HCT116 (cell line): ENCODE results near the gene P2RY12. TPM values are rescaled to one million over a fixed set of nuclear protein-coding genes. Genes with fewer than 3 reads are reported as not detected.

Source experiments
- ATAC-seq: fragments of 200-7000 bp; cut with Tn5 transposase; 2 replicates; pipeline ENCODE4 v1.9.1; 2020; ENCODE audit warnings: mild to moderate bottlenecking, moderate library complexity
- BruUV-seq: library from RNA; stranded (reverse); fragments of 400-500 nt; replicated peaks from 2 replicates; lab custom pipeline; 2021; lab: Mats Ljungman, UMichigan
- CTCF ChIA-PET: fragments of 300-600 bp; sonication (Branson Sonifier 250); formaldehyde crosslinking; loops from one replicate; lab custom pipeline; 2021; ENCODE audit warnings: antibody characterized with exemption; lab: Charles Lee
- POLR2A ChIA-PET: fragments of 300-600, 350-600 bp; sonication (Branson Sonifier 250); formaldehyde crosslinking; loops from one replicate; lab custom pipeline; 2021; ENCODE audit warnings: antibody characterized with exemption; lab: Charles Lee
- RAD21 ChIA-PET, 2 experiments: fragments of 300-600 bp; sonication (Branson Sonifier 250); formaldehyde crosslinking; loops; one replicate each; lab custom pipeline; 2023; ENCODE audit warnings: low total read pairs in 2 of 2; ENCODE audit not compliant: uncharacterized antibody in 2 of 2, unreplicated experiment in 2 of 2, low non-redundant PET in 1 of 2; lab: Charles Lee
- DNase-seq: peaks from one replicate; pipeline ENCODE4 v3.0.0-alpha.2; 2010; ENCODE audit warnings: low read depth, low spot score
- H2AFZ ChIP-seq: fragments of 200-600 bp; shearing (Covaris generic), sonication (generic); 2 replicates; pipeline ENCODE4 v1.6.1; 2017; ENCODE audit warnings: low read depth, mixed run types, mixed read lengths, antibody characterized with exemption, low read length; ENCODE audit not compliant: poor library complexity, severe bottlenecking
- H3K27ac ChIP-seq: 2 replicates; pipeline ENCODE4 v1.5.1; 2012; ENCODE audit warnings: low read depth, low read length
- H3K27me3 ChIP-seq: fragments of 200-600 bp; sonication (generic); 2 replicates; pipeline ENCODE4 v1.6.1; 2016; ENCODE audit warnings: mixed run types, low read length, mixed read lengths; ENCODE audit not compliant: insufficient read depth
- H3K36me3 ChIP-seq, 2 experiments: fragments of 200-500 bp in 1 of 2; fragments of 200-600 bp in 1 of 2; sonication (Bioruptor generic) in 1 of 2; sonication (generic) in 1 of 2; 2 replicates each; pipeline versions ENCODE4 v1.5.1 to v1.6.1; 2014 to 2016; ENCODE audit warnings: low read length in 2 of 2, inconsistent platforms in 1 of 2, mixed read lengths in 1 of 2, mixed run types in 1 of 2; ENCODE audit not compliant: insufficient read depth in 2 of 2, control insufficient read depth in 1 of 2
- H3K4me1 ChIP-seq, 2 experiments: fragments of 200-600 bp in 1 of 2; sonication (generic) in 1 of 2; 2 replicates each; pipeline versions ENCODE4 v1.5.1 to v1.6.1; 2012 to 2017; ENCODE audit warnings: low read length in 2 of 2, inconsistent platforms in 1 of 2, mild to moderate bottlenecking in 1 of 2, mixed read lengths in 1 of 2, mixed run types in 1 of 2, moderate library complexity in 1 of 2; ENCODE audit not compliant: insufficient read depth in 2 of 2, control insufficient read depth in 1 of 2
- H3K4me2 ChIP-seq: fragments of 200-600 bp; sonication (generic); 2 replicates; pipeline ENCODE4 v1.6.1; 2017; ENCODE audit warnings: mixed run types, low read length, mixed read lengths
- H3K4me3 ChIP-seq, 2 experiments: fragments of 200-600 bp in 1 of 2; sonication (generic) in 1 of 2; replicated peaks in 1 of 2; 2 replicates each; pipeline ENCODE4 v1.5.1; 2011 to 2016; ENCODE audit warnings: low read length in 2 of 2, control low read depth in 1 of 2, low read depth in 1 of 2, mild to moderate bottlenecking in 1 of 2, mixed read lengths in 1 of 2, mixed run types in 1 of 2
- H3K79me2 ChIP-seq: fragments of 200-600 bp; sonication (generic); 2 replicates; pipeline ENCODE4 v1.6.1; 2017; ENCODE audit warnings: mild to moderate bottlenecking, mixed run types, low read length, moderate library complexity, mixed read lengths; ENCODE audit not compliant: insufficient read depth
- H3K9ac ChIP-seq: fragments of 200-600 bp; sonication (generic); 2 replicates; pipeline ENCODE4 v1.6.1; 2016; ENCODE audit warnings: low read length, mixed read lengths
- H3K9me2 ChIP-seq: fragments of 200-600 bp; sonication (generic), shearing (Covaris generic); 2 replicates; pipeline ENCODE4 v1.6.1; 2017; ENCODE audit warnings: mixed run types, mild to moderate bottlenecking, moderate library complexity; ENCODE audit not compliant: insufficient read depth
- H3K9me3 ChIP-seq, 2 experiments: fragments of 200-500 bp in 1 of 2; fragments of 200-600 bp in 1 of 2; sonication (Bioruptor generic) in 1 of 2; sonication (generic) in 1 of 2; 2 replicates each; pipeline ENCODE4 v1.6.1; 2014 to 2017; ENCODE audit warnings: low read length in 2 of 2, mixed read lengths in 2 of 2, inconsistent platforms in 1 of 2, low read depth in 1 of 2, mild to moderate bottlenecking in 1 of 2, mixed run types in 1 of 2, moderate library complexity in 1 of 2; ENCODE audit not compliant: control insufficient read depth in 1 of 2, insufficient read depth in 1 of 2
- H4K20me1 ChIP-seq: fragments of 200-600 bp; sonication (generic), shearing (Covaris generic); 2 replicates; pipeline ENCODE4 v1.6.1; 2017; ENCODE audit warnings: mixed run types, mild to moderate bottlenecking, moderate library complexity; ENCODE audit not compliant: insufficient read depth
- CEBPB ChIP-seq: IDR thresholded peaks from 2 replicates; pipeline ENCODE4 v1.6.1; 2012; ENCODE audit warnings: low read depth
- ELF1 ChIP-seq: IDR thresholded peaks from 2 replicates; pipeline ENCODE4 v1.6.1; 2012; ENCODE audit warnings: low read depth, borderline replicate concordance
- JUND ChIP-seq: IDR thresholded peaks from 2 replicates; pipeline ENCODE4 v1.6.1; 2012
- POLR2A ChIP-seq: IDR thresholded peaks from 2 replicates; pipeline ENCODE4 v1.7.0; 2011; ENCODE audit warnings: borderline replicate concordance; ENCODE audit not compliant: insufficient read depth, insufficient read length; ENCODE audit errors: extremely low read depth
- POLR2AphosphoS5 ChIP-seq: IDR thresholded peaks from 2 replicates; pipeline ENCODE4 v1.6.1; 2011; ENCODE audit warnings: mild to moderate bottlenecking, low read depth, low read length, moderate library complexity
- SIN3A ChIP-seq: IDR thresholded peaks from 2 replicates; pipeline ENCODE4 v1.6.1; 2012; ENCODE audit warnings: low read depth
- TCF7L2 ChIP-seq: IDR thresholded peaks from 2 replicates; pipeline ENCODE4 v1.7.0; 2011; ENCODE audit warnings: borderline replicate concordance, inconsistent platforms; ENCODE audit not compliant: insufficient read depth, insufficient read length; ENCODE audit errors: extremely low read depth
- YY1 ChIP-seq: IDR thresholded peaks from 2 replicates; pipeline ENCODE4 v1.6.1; 2011; ENCODE audit warnings: low read length, low read depth, moderate library complexity, mild to moderate bottlenecking; ENCODE audit not compliant: insufficient replicate concordance; ENCODE audit errors: extremely low read depth
- ZBTB33 ChIP-seq: IDR thresholded peaks from 2 replicates; pipeline ENCODE4 v1.6.1; 2011; ENCODE audit warnings: mild to moderate bottlenecking, low read length, moderate library complexity; ENCODE audit not compliant: insufficient replicate concordance; ENCODE audit errors: extremely low read depth
- intact Hi-C: fragments of 100-400 bp; cut with micrococcal nuclease; formaldehyde crosslinking; loops from 2 replicates; pipeline ENCODE4 v1.10.0; 2022
- total RNA-seq: library from RNA; stranded (reverse); gene quantifications from one replicate; pipeline ENCODE4 v1.2.1, GENCODE V29; 2021; ENCODE audit not compliant: unreplicated experiment
- TF ChIP-seq, protein P1 (sequence below), 3 experiments: fragments of 200-600 bp in 1 of 3; sonication (generic) in 1 of 3; IDR thresholded peaks in 2 of 3; conservative IDR thresholded peaks in 1 of 3; 2 replicates each; pipeline ENCODE4 v1.5.1; 2012 to 2017; ENCODE audit warnings: low read depth in 2 of 3, low read length in 2 of 3, antibody characterized with exemption in 1 of 3, borderline replicate concordance in 1 of 3, control low read depth in 1 of 3, mild to moderate bottlenecking in 1 of 3, mixed read lengths in 1 of 3, mixed run types in 1 of 3, moderate library complexity in 1 of 3; ENCODE audit not compliant: insufficient read depth in 1 of 3

Gene P2RY12
- total RNA-seq, 1 experiment from 2014 or later = not detected

GRCh38 chr3:151357463-151357850 is 27.1 kb downstream of the P2RY12 start (continued):
- TF ChIP-seq, protein P1, sequence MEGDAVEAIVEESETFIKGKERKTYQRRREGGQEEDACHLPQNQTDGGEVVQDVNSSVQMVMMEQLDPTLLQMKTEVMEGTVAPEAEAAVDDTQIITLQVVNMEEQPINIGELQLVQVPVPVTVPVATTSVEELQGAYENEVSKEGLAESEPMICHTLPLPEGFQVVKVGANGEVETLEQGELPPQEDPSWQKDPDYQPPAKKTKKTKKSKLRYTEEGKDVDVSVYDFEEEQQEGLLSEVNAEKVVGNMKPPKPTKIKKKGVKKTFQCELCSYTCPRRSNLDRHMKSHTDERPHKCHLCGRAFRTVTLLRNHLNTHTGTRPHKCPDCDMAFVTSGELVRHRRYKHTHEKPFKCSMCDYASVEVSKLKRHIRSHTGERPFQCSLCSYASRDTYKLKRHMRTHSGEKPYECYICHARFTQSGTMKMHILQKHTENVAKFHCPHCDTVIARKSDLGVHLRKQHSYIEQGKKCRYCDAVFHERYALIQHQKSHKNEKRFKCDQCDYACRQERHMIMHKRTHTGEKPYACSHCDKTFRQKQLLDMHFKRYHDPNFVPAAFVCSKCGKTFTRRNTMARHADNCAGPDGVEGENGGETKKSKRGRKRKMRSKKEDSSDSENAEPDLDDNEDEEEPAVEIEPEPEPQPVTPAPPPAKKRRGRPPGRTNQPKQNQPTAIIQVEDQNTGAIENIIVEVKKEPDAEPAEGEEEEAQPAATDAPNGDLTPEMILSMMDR (IDR thresholded peaks at IDR 0.05 in 2 of 3, conservative IDR thresholded peaks at IDR 0.05 in 1 of 3; ENCODE audit: borderline replicate concordance in 1 of 3, insufficient read depth in 1 of 3, low read depth in 2 of 3, low read length in 2 of 3) = no peak
- no peak for TF ChIP-seq TCF7L2
- no peak for TF ChIP-seq SIN3A

GRCh38 chr3:151356794-151357462 is 27.6 kb downstream of the P2RY12 start:
- no peak overlapping the region for H3K9ac ChIP-seq
- no TSS peak for BruUV-seq
- RAD21 ChIA-PET = no interaction called here
- DNase-seq = no peak
- no peaks in the 10 kb centered on the region for H3K27me3 ChIP-seq
- no peak overlapping the region for H3K27ac ChIP-seq
- CTCF ChIA-PET = interaction anchor here (1.2 kb wide), 1 partner anchor 22 kb away, joined by 3 read pairs; no protein-coding TSS in a partner anchor
- no peak overlapping the region for H3K4me3 ChIP-seq
- no peak overlapping the region for H3K4me2 ChIP-seq
- POLR2A ChIA-PET = no interaction called here
- H3K9me3 ChIP-seq = no peaks in the 10 kb centered on the region
- no peaks in the 10 kb centered on the region for H3K79me2 ChIP-seq
- no peak for ATAC-seq
- no peaks in the 10 kb centered on the region for H3K4me1 ChIP-seq
- H4K20me1 ChIP-seq = no peaks in the 10 kb centered on the region
- no peak for TF ChIP-seq ELF1
- no peak for TF ChIP-seq POLR2A
- no peak for TF ChIP-seq YY1
- TF ChIP-seq SIN3A = no peak
- TF ChIP-seq CEBPB = no peak
- no peak for TF ChIP-seq JUND
- no peak for TF ChIP-seq POLR2AphosphoS5
- no peak for TF ChIP-seq ZBTB33
- H3K36me3 ChIP-seq = no peaks in the 10 kb centered on the region
- intact Hi-C loops = no loop called here
- no peaks in the 10 kb centered on the region for H3K9me2 ChIP-seq
- no peak overlapping the region for H2AFZ ChIP-seq
